Neural cell (in vitro differentiated cells): ENCODE data around the gene S1PR4.

ENCODE experiments used
- CTCF ChIP-seq: fragments of 450-650 bp; IDR thresholded peaks from 2 replicates; pipeline ENCODE4 v1.5.1; 2014; ENCODE audit warnings: antibody characterized with exemption, mild to moderate bottlenecking, moderate library complexity; ENCODE audit not compliant: poor library complexity, severe bottlenecking
- EP300 ChIP-seq: fragments of 450-650 bp; conservative IDR thresholded peaks from 2 replicates; pipeline ENCODE4 v1.6.1; 2014; ENCODE audit warnings: antibody characterized with exemption, mild to moderate bottlenecking, moderate library complexity; ENCODE audit not compliant: poor library complexity, severe bottlenecking
- EZH2 ChIP-seq: fragments of 200-600, 300-800 bp; shearing (Covaris generic), sonication (generic); IDR thresholded peaks from 2 replicates; pipeline ENCODE4 v1.6.1; 2014; ENCODE audit warnings: antibody characterized with exemption, low read length, borderline replicate concordance, mild to moderate bottlenecking; ENCODE audit not compliant: insufficient read depth, poor library complexity, severe bottlenecking
- MXI1 ChIP-seq: fragments of 450-650 bp; conservative IDR thresholded peaks from 2 replicates; pipeline ENCODE4 v1.6.1; 2014; ENCODE audit warnings: antibody characterized with exemption, mild to moderate bottlenecking; ENCODE audit not compliant: poor library complexity, severe bottlenecking
- POLR2AphosphoS5 ChIP-seq: IDR thresholded peaks from 2 replicates; pipeline ENCODE4 v1.6.1; 2012
- REST ChIP-seq: IDR thresholded peaks from 2 replicates; pipeline ENCODE4 v1.6.1; 2012; ENCODE audit warnings: borderline replicate concordance

GRCh38 chr19:3138268-3138667, 40.3 kb upstream of the S1PR4 start:
- TF ChIP-seq EP300, result no peak
- no peak for TF ChIP-seq EZH2
- TF ChIP-seq CTCF, result no peak
- TF ChIP-seq POLR2AphosphoS5, result no peak
- TF ChIP-seq REST, result no peak
- no peak for TF ChIP-seq MXI1
